HepG2 (cell line): ENCODE results near the gene NUBP2. TPM values are rescaled to one million over a fixed set of nuclear protein-coding genes. Genes with fewer than 3 reads are reported as not detected.
A peak's percentile ranks its signal among the peaks of the same experiment; 100 is the strongest.

ENCODE experiments used
- CTCF ChIP-seq: sonication (generic); formaldehyde crosslinking; IDR thresholded peaks from 2 replicates; pipeline ENCODE4 v1.5.0; 2020; ENCODE audit warnings: mild to moderate bottlenecking, missing genetic modification reagents, moderate library complexity
- MED1 ChIP-seq: sonication (generic); formaldehyde crosslinking; IDR thresholded peaks from 2 replicates; pipeline ENCODE4 v1.4.0; 2020; ENCODE audit warnings: missing genetic modification reagents
- MYC ChIP-seq: sonication (generic); formaldehyde crosslinking; IDR thresholded peaks from 2 replicates; pipeline ENCODE4 v1.9.0; 2021; ENCODE audit warnings: missing genetic modification reagents, borderline replicate concordance
- NFIB ChIP-seq: sonication (generic); formaldehyde crosslinking; IDR thresholded peaks from 2 replicates; pipeline ENCODE4 v1.9.0; 2021; ENCODE audit warnings: missing genetic modification reagents, mild to moderate bottlenecking, borderline replicate concordance
- PHF5A ChIP-seq: IDR thresholded peaks from one replicate; pipeline ENCODE4 v1.6.1; 2018; ENCODE audit warnings: low read depth, missing genetic modification reagents; ENCODE audit not compliant: unreplicated experiment
- PRDM10 ChIP-seq: sonication (generic); formaldehyde crosslinking; IDR thresholded peaks from 2 replicates; pipeline ENCODE4 v1.4.0; 2020; ENCODE audit warnings: low read depth, missing genetic modification reagents
- PRPF4 ChIP-seq: fragments of 200-400 bp; formaldehyde crosslinking; IDR thresholded peaks from 2 replicates; pipeline ENCODE4 v1.6.1; 2016; ENCODE audit warnings: low read length, low read depth; ENCODE audit not compliant: poor library complexity, severe bottlenecking
- RAD51 ChIP-seq: fragments of 450-650 bp; IDR thresholded peaks from 2 replicates; pipeline ENCODE4 v1.6.1; 2016; ENCODE audit warnings: borderline replicate concordance
- SALL1 ChIP-seq: sonication (generic); formaldehyde crosslinking; IDR thresholded peaks from 2 replicates; pipeline ENCODE4 v1.8.0; 2022; ENCODE audit warnings: mild to moderate bottlenecking, missing genetic modification reagents
- SP140L ChIP-seq: sonication (generic); formaldehyde crosslinking; IDR thresholded peaks from 2 replicates; pipeline ENCODE4 v1.4.0; 2020; ENCODE audit warnings: missing genetic modification reagents, borderline replicate concordance
- ZBTB46 ChIP-seq: sonication (generic); formaldehyde crosslinking; IDR thresholded peaks from 2 replicates; pipeline ENCODE4 v1.4.0; 2020; ENCODE audit warnings: mild to moderate bottlenecking, missing genetic modification reagents, borderline replicate concordance
- ZFY ChIP-seq: sonication (generic); formaldehyde crosslinking; IDR thresholded peaks from 2 replicates; pipeline ENCODE4 v1.4.0; 2020; ENCODE audit warnings: missing genetic modification reagents
- ZNF710 ChIP-seq: sonication (generic); formaldehyde crosslinking; IDR thresholded peaks from 2 replicates; pipeline ENCODE4 v1.5.0; 2020; ENCODE audit warnings: mild to moderate bottlenecking, missing genetic modification reagents, borderline replicate concordance
- ZNF773 ChIP-seq: sonication (generic); formaldehyde crosslinking; IDR thresholded peaks from 2 replicates; pipeline ENCODE4 v1.4.0; 2020; ENCODE audit warnings: missing genetic modification reagents, borderline replicate concordance
- ZNF775 ChIP-seq: sonication (generic); formaldehyde crosslinking; IDR thresholded peaks from 2 replicates; pipeline ENCODE4 v1.4.0; 2020; ENCODE audit warnings: missing genetic modification reagents, mild to moderate bottlenecking, moderate library complexity, borderline replicate concordance
- ZNF883 ChIP-seq: sonication (generic); formaldehyde crosslinking; IDR thresholded peaks from 2 replicates; pipeline ENCODE4 v1.5.1; 2020; ENCODE audit warnings: mild to moderate bottlenecking, missing genetic modification reagents; ENCODE audit errors: not compliant biosample characterization
- ZSCAN25 ChIP-seq: sonication (generic); formaldehyde crosslinking; IDR thresholded peaks from 2 replicates; pipeline ENCODE4 v1.8.0; 2022; ENCODE audit warnings: mild to moderate bottlenecking, missing genetic modification reagents
- polyA plus RNA-seq, 8 experiments: library from polyadenylated mRNA; depleted of rRNA in 3 of 8; stranded (reverse) in 7 of 8; unstranded in 1 of 8; fragments of >200 nt; fragmentation: Illumina TruSeq in 4 of 8; extraction: Trizol in 4 of 8; gene quantifications; 2 replicates each; pipeline versions ENCODE4 v1.2.1 to v1.2.3, GENCODE V29; 2011 to 2016; ENCODE audit warnings: low read depth in 4 of 8, missing spikeins in 1 of 8, mixed read lengths in 1 of 8; ENCODE audit not compliant: insufficient read depth in 1 of 8
- total RNA-seq, 5 experiments: library from RNA; depleted of rRNA; stranded (reverse); fragments of >200 nt; fragmentation: Illumina TruSeq; extraction: Trizol; gene quantifications; 2 replicates each; pipeline ENCODE4 v1.2.3, GENCODE V29; 2016; ENCODE audit warnings: low read depth in 1 of 5

The NUBP2 gene
- total and polyA plus RNA-seq, 2 of the 13 experiments (the other 11 are each of a cell fraction or from before 2014, with no cell fraction given) = 25.7 to 61.5 TPM

GRCh38 chr16:1772908-1773702 is 9.7 kb upstream of the NUBP2 start, which contains the start of gene MRPS34 (continued):
- TF ChIP-seq CTCF (CRISPR knock-in tag) (peak; percentile 91), ZNF710 (peak; percentile 82; the same call in 1 of the 2 replicates), PRDM10 (CRISPR knock-in tag) (peak; percentile 37; the same call in 1 of the 2 replicates), SP140L (CRISPR knock-in tag) (peak; percentile 40; the same call in 1 of the 2 replicates), ZBTB46 (CRISPR knock-in tag) (no peak), MED1 (CRISPR knock-in tag) (peak; percentile 89), ZNF883 (CRISPR knock-in tag) (peak; percentile 54), ZSCAN25 (CRISPR knock-in tag) (peak; percentile 97), MYC (CRISPR knock-in tag) (peak; percentile 97), SALL1 (peak; percentile 84), ZNF773 (CRISPR knock-in tag) (peak; percentile 88; the same call in 1 of the 2 replicates), PRPF4 (no peak), ZFY (peak; percentile 94), RAD51 (no peak), ZNF775 (CRISPR knock-in tag) (no peak), NFIB (CRISPR knock-in tag) (no peak), PHF5A (CRISPR knock-in tag) (peak; percentile 89)
